ENCODE data around the gene CZIB. TPM values are rescaled to one million over a fixed set of nuclear protein-coding genes. Genes with fewer than 3 reads are reported as not detected.

CZIB gene
- total and polyA plus RNA-seq, 2 of the 13 experiments (the other 11 are each of a cell fraction or from before 2014, with no cell fraction given) = 49.2 to 67.0 TPM

- TF ChIP-seq, protein P1, sequence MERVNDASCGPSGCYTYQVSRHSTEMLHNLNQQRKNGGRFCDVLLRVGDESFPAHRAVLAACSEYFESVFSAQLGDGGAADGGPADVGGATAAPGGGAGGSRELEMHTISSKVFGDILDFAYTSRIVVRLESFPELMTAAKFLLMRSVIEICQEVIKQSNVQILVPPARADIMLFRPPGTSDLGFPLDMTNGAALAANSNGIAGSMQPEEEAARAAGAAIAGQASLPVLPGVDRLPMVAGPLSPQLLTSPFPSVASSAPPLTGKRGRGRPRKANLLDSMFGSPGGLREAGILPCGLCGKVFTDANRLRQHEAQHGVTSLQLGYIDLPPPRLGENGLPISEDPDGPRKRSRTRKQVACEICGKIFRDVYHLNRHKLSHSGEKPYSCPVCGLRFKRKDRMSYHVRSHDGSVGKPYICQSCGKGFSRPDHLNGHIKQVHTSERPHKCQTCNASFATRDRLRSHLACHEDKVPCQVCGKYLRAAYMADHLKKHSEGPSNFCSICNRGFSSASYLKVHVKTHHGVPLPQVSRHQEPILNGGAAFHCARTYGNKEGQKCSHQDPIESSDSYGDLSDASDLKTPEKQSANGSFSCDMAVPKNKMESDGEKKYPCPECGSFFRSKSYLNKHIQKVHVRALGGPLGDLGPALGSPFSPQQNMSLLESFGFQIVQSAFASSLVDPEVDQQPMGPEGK (CRISPR knock-in tag; IDR thresholded peaks at IDR 0.05) = peak; percentile 97
- 0 out of 2 replicates have a peak, but pooled peaks have one; percentile 83 for TF ChIP-seq PREB (CRISPR knock-in tag; IDR thresholded peaks at IDR 0.05)
- TF ChIP-seq ZBTB43 (CRISPR knock-in tag; conservative IDR thresholded peaks at IDR 0.05) = no peak; the same call in 1 of the 2 replicates
- TF ChIP-seq ZNF720 (CRISPR knock-in tag; IDR thresholded peaks at IDR 0.05) = peak; percentile 73; the same call in 1 of the 2 replicates
- TF ChIP-seq, protein P2, sequence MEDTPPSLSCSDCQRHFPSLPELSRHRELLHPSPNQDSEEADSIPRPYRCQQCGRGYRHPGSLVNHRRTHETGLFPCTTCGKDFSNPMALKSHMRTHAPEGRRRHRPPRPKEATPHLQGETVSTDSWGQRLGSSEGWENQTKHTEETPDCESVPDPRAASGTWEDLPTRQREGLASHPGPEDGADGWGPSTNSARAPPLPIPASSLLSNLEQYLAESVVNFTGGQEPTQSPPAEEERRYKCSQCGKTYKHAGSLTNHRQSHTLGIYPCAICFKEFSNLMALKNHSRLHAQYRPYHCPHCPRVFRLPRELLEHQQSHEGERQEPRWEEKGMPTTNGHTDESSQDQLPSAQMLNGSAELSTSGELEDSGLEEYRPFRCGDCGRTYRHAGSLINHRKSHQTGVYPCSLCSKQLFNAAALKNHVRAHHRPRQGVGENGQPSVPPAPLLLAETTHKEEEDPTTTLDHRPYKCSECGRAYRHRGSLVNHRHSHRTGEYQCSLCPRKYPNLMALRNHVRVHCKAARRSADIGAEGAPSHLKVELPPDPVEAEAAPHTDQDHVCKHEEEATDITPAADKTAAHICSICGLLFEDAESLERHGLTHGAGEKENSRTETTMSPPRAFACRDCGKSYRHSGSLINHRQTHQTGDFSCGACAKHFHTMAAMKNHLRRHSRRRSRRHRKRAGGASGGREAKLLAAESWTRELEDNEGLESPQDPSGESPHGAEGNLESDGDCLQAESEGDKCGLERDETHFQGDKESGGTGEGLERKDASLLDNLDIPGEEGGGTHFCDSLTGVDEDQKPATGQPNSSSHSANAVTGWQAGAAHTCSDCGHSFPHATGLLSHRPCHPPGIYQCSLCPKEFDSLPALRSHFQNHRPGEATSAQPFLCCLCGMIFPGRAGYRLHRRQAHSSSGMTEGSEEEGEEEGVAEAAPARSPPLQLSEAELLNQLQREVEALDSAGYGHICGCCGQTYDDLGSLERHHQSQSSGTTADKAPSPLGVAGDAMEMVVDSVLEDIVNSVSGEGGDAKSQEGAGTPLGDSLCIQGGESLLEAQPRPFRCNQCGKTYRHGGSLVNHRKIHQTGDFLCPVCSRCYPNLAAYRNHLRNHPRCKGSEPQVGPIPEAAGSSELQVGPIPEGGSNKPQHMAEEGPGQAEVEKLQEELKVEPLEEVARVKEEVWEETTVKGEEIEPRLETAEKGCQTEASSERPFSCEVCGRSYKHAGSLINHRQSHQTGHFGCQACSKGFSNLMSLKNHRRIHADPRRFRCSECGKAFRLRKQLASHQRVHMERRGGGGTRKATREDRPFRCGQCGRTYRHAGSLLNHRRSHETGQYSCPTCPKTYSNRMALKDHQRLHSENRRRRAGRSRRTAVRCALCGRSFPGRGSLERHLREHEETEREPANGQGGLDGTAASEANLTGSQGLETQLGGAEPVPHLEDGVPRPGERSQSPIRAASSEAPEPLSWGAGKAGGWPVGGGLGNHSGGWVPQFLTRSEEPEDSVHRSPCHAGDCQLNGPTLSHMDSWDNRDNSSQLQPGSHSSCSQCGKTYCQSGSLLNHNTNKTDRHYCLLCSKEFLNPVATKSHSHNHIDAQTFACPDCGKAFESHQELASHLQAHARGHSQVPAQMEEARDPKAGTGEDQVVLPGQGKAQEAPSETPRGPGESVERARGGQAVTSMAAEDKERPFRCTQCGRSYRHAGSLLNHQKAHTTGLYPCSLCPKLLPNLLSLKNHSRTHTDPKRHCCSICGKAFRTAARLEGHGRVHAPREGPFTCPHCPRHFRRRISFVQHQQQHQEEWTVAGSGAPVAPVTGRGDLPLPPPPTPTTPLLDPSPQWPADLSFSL (CRISPR knock-in tag; IDR thresholded peaks at IDR 0.05) = no peak
- no peak for TF ChIP-seq SNRNP70 (IDR thresholded peaks at IDR 0.05; ENCODE audit: low read depth, low read length)
- peak; percentile 98 for TF ChIP-seq ZBED4 (CRISPR knock-in tag; IDR thresholded peaks at IDR 0.05; ENCODE audit: borderline replicate concordance)
- peak; percentile 93 for TF ChIP-seq ZBTB42 (CRISPR knock-in tag; IDR thresholded peaks at IDR 0.05)
- TF ChIP-seq GFI1 (CRISPR knock-in tag; IDR thresholded peaks at IDR 0.05; ENCODE audit: borderline replicate concordance) = peak; percentile 77; the same call in 1 of the 2 replicates
- peak; percentile 88 for TF ChIP-seq KMT2B (CRISPR knock-in tag; IDR thresholded peaks at IDR 0.05)
- peak; percentile 85 for TF ChIP-seq ATF7-NPFF (CRISPR knock-in tag; IDR thresholded peaks at IDR 0.05; ENCODE audit: low read depth)
- no peak for TF ChIP-seq IKZF1 (IDR thresholded peaks at IDR 0.05)
- 0 out of 2 replicates have a peak, but pooled peaks have one; percentile 48 for TF ChIP-seq RFXANK (CRISPR knock-in tag; IDR thresholded peaks at IDR 0.05)
- TF ChIP-seq NFE2L2 (IDR thresholded peaks at IDR 0.05; ENCODE audit: low read length) = no peak
These were observed at the start of gene CZIB (continued) for GRCh38 chr1:53220171-53220961.

Data from HepG2 (cell line).